Caco-2 (cell line): Measurements from ENCODE around the gene PLCH1. TPM values are rescaled to one million over a fixed set of nuclear protein-coding genes. Genes with fewer than 3 reads are reported as not detected.

ENCODE experiments used
- BruUV-seq: library from RNA; stranded (reverse); fragments of 400-500 nt; replicated peaks from 2 replicates; lab custom pipeline; 2021; lab: Mats Ljungman, UMichigan
- CTCF ChIA-PET: fragments of 300-600 bp; sonication (Branson Sonifier 250); formaldehyde crosslinking; loops from one replicate; lab custom pipeline; 2022; ENCODE audit warnings: antibody characterized with exemption; lab: Charles Lee
- POLR2A ChIA-PET: fragments of 300-600 bp; sonication (Branson Sonifier 250); formaldehyde crosslinking; loops from one replicate; lab custom pipeline; 2022; ENCODE audit warnings: antibody characterized with exemption; lab: Charles Lee
- DNase-seq, 2 experiments: peaks; one replicate each; pipeline versions ENCODE4 v3.0.0 to v3.0.0-alpha.2; 2020 to 2022
- H3K27me3 ChIP-seq: replicated peaks from 2 replicates; pipeline ENCODE4 v1.6.0; 2011; ENCODE audit warnings: low read length; ENCODE audit not compliant: control insufficient read depth, insufficient read depth
- H3K36me3 ChIP-seq: 2 replicates; pipeline ENCODE4 v1.5.1; 2011; ENCODE audit warnings: low read length; ENCODE audit not compliant: control insufficient read depth, insufficient read depth
- H3K4me1 ChIP-seq: fragments of 250-450 bp; sonication (Bioruptor Pico); 2 replicates; pipeline ENCODE4 v1.5.1; 2020; ENCODE audit warnings: mild to moderate bottlenecking
- H3K4me3 ChIP-seq: 2 replicates; pipeline ENCODE4 v1.5.1; 2011; ENCODE audit warnings: low read depth, mild to moderate bottlenecking, control low read depth, low read length
- H3K9me3 ChIP-seq: fragments of 250-450 bp; sonication (Bioruptor Pico); 2 replicates; pipeline ENCODE4 v1.5.1; 2020; ENCODE audit warnings: mild to moderate bottlenecking, moderate library complexity
- H3K27ac Mint-ChIP-seq: one replicate; pipeline ENCODE4 v1.8.0; 2022; ENCODE audit warnings: mixed read lengths; ENCODE audit not compliant: unreplicated experiment
- H3K27me3 Mint-ChIP-seq: one replicate; pipeline ENCODE4 v1.8.0; 2022; ENCODE audit warnings: mixed read lengths; ENCODE audit not compliant: insufficient read depth, unreplicated experiment
- H3K36me3 Mint-ChIP-seq: one replicate; pipeline ENCODE4 v1.8.0; 2022; ENCODE audit warnings: mild to moderate bottlenecking, mixed read lengths; ENCODE audit not compliant: insufficient read depth, unreplicated experiment
- H3K4me1 Mint-ChIP-seq: one replicate; pipeline ENCODE4 v1.8.0; 2022; ENCODE audit warnings: low read depth, mixed read lengths; ENCODE audit not compliant: unreplicated experiment
- H3K4me3 Mint-ChIP-seq: one replicate; pipeline ENCODE4 v1.8.0; 2022; ENCODE audit warnings: mild to moderate bottlenecking, moderate library complexity, mixed read lengths; ENCODE audit not compliant: unreplicated experiment
- H3K9me3 Mint-ChIP-seq: one replicate; pipeline ENCODE4 v1.8.0; 2022; ENCODE audit warnings: mixed read lengths; ENCODE audit not compliant: unreplicated experiment
- intact Hi-C: fragments of 100-400 bp; cut with micrococcal nuclease; formaldehyde crosslinking; loops from one replicate; pipeline ENCODE4 v1.10.0; 2022; ENCODE audit not compliant: unreplicated experiment
- total RNA-seq: library from RNA; stranded (reverse); gene quantifications from 2 replicates; pipeline ENCODE4 v1.2.3, GENCODE V29; 2022
- TF ChIP-seq, protein P1 (sequence below), 2 experiments: fragments of 200-600 bp in 1 of 2; IDR thresholded peaks; 1 replicate in 1 of 2; 2 replicates in 1 of 2; pipeline versions ENCODE4 v1.5.1 to v1.8.0; 2011 to 2022; ENCODE audit warnings: antibody characterized with exemption in 1 of 2, control low read depth in 1 of 2, inconsistent platforms in 1 of 2, low read depth in 1 of 2, low read length in 1 of 2, mild to moderate bottlenecking in 1 of 2, moderate library complexity in 1 of 2; ENCODE audit not compliant: insufficient read depth in 1 of 2, severe bottlenecking in 1 of 2, unreplicated experiment in 1 of 2

PLCH1 gene
- total RNA-seq, 1 experiment from 2014 or later = 3.1 TPM

DNA sequence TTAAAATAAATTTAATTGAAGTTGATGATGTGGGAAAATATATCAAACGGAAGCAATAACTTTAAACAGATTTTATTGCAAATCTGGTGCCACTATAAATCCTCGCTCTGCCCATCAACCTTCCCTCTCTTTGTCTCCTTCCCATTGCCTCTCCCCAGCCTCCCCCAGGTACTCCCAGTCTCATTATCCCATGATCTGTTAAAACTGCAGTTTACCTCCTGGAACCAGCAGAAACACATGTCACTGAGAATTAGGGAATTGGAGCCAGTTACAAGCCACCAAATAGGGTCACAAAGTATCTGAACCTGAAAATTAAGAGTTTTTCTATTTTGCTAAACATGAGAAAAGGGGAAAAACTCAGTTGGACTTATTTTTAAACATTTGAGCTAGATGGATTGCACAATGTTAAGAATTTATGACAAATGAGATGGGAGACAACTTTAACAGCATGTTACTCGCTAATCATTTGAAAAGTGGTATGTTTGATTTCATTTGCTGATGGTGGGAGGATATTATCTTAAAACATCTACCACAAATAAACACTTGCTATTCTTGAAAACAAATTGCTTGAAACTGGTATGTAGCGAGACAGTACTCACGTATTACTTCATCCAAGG, 2.4 kb downstream of the PLCH1 start:
- BruUV-seq = no TSS peak
- H3K9me3 Mint-ChIP-seq = no peaks in the 10 kb centered on the region
- TF ChIP-seq, protein P1, sequence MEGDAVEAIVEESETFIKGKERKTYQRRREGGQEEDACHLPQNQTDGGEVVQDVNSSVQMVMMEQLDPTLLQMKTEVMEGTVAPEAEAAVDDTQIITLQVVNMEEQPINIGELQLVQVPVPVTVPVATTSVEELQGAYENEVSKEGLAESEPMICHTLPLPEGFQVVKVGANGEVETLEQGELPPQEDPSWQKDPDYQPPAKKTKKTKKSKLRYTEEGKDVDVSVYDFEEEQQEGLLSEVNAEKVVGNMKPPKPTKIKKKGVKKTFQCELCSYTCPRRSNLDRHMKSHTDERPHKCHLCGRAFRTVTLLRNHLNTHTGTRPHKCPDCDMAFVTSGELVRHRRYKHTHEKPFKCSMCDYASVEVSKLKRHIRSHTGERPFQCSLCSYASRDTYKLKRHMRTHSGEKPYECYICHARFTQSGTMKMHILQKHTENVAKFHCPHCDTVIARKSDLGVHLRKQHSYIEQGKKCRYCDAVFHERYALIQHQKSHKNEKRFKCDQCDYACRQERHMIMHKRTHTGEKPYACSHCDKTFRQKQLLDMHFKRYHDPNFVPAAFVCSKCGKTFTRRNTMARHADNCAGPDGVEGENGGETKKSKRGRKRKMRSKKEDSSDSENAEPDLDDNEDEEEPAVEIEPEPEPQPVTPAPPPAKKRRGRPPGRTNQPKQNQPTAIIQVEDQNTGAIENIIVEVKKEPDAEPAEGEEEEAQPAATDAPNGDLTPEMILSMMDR (IDR thresholded peaks at IDR 0.05; ENCODE audit: insufficient read depth in 1 of 2, low read depth in 1 of 2, low read length in 1 of 2, severe bottlenecking in 1 of 2, unreplicated experiment in 1 of 2) = no peak
- intact Hi-C loops = no loop called here
- peaks cover 34% of the 10 kb centered on the region for H3K4me1 Mint-ChIP-seq
- Histone ChIP-seq H3K4me3 (no peak overlapping the region), H3K9me3 (no peaks in the 10 kb centered on the region), H3K36me3 (no peaks in the 10 kb centered on the region), H3K27me3 (no peaks in the 10 kb centered on the region), H3K4me1 (peaks cover 27% of the 10 kb centered on the region)
- H3K4me3 Mint-ChIP-seq = peak overlapping the region; percentile 99
- CTCF ChIA-PET = no interaction called here
- no peaks in the 10 kb centered on the region for H3K27me3 Mint-ChIP-seq
- POLR2A ChIA-PET = no interaction called here
- H3K36me3 Mint-ChIP-seq = peaks cover 13% of the 10 kb centered on the region
- no peak overlapping the region for H3K27ac Mint-ChIP-seq
- DNase-seq = no peak

DNA sequence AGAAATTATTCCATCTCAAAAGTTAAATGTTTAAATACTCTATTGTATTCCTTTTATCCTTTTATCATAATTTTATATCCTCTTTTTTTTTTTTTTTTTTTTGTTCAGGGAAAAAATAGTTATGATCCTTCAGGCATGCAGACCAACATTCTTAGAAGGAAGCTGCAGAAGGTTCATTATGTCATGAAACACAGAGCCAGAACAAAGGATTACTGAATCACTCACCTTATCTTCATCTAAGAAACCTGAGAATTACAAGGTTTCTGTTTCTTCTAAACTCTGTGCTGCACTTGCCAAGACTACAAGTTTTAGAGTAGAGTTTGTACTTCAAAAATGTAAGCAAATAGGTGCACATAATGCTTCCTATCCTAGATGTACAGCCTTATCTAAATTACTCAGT, 3.3 kb downstream of the PLCH1 start:
- no peak overlapping the region for H3K4me3 ChIP-seq
- H3K4me1 ChIP-seq = peaks cover 25% of the 10 kb centered on the region
- no peak overlapping the region for H3K4me3 Mint-ChIP-seq
- TF ChIP-seq, protein P1 (IDR thresholded peaks at IDR 0.05; ENCODE audit: insufficient read depth in 1 of 2, low read depth in 1 of 2, low read length in 1 of 2, severe bottlenecking in 1 of 2, unreplicated experiment in 1 of 2) = no peak
- ChIA-PET CTCF (interaction anchor here (0.6 kb wide), 2 partner anchors 27 to 64 kb away, joined by 7 to 13 read pairs; partner anchors contain the start of gene C3orf33), POLR2A (no interaction called here)
- intact Hi-C loops = no loop called here
- BruUV-seq = no TSS peak
- H3K36me3 Mint-ChIP-seq = peaks cover 13% of the 10 kb centered on the region
- no peaks in the 10 kb centered on the region for H3K9me3 ChIP-seq
- H3K27ac Mint-ChIP-seq = no peak overlapping the region
- no peaks in the 10 kb centered on the region for H3K27me3 ChIP-seq
- H3K9me3 Mint-ChIP-seq = no peaks in the 10 kb centered on the region
- H3K27me3 Mint-ChIP-seq = no peaks in the 10 kb centered on the region
- H3K4me1 Mint-ChIP-seq = peaks cover 33% of the 10 kb centered on the region
- H3K36me3 ChIP-seq = no peaks in the 10 kb centered on the region
- no peak for DNase-seq

DNA sequence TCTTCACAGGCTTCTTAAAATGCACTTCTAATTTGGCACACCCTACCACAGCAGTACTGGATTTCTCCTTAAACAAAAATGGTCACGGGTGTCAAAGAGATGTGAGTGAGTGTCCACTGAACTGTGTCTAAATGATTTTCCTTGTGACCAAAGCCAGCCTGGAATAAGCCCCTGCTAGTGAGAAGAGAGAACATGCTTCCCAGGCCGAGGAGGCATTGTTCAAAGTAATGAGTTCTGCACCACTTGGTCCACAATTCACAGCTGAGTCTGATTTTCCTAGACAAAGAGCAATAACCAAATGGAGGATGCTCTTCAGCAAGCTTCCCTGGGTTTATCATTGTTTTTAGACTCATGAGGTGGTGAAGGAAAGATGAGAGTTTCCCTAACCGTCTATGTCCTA, 3.8 kb downstream of the PLCH1 start:
- Histone ChIP-seq H3K27me3 (no peaks in the 10 kb centered on the region), H3K36me3 (no peaks in the 10 kb centered on the region), H3K4me1 (peaks cover 25% of the 10 kb centered on the region), H3K4me3 (no peak overlapping the region), H3K9me3 (no peaks in the 10 kb centered on the region)
- no peak for DNase-seq
- ChIA-PET CTCF (no interaction called here), POLR2A (no interaction called here)
- H3K27me3 Mint-ChIP-seq = no peaks in the 10 kb centered on the region
- intact Hi-C loops = no loop called here
- peaks cover 33% of the 10 kb centered on the region for H3K4me1 Mint-ChIP-seq
- no peaks in the 10 kb centered on the region for H3K9me3 Mint-ChIP-seq
- TF ChIP-seq, protein P1 (IDR thresholded peaks at IDR 0.05; ENCODE audit: insufficient read depth in 1 of 2, low read depth in 1 of 2, low read length in 1 of 2, severe bottlenecking in 1 of 2, unreplicated experiment in 1 of 2) = no peak
- H3K27ac Mint-ChIP-seq = no peak overlapping the region
- H3K4me3 Mint-ChIP-seq = no peak overlapping the region
- H3K36me3 Mint-ChIP-seq = peaks cover 13% of the 10 kb centered on the region
- BruUV-seq = no TSS peak
